ENCODE measurements around the gene FAM81B. TPM values are rescaled to one million over a fixed set of nuclear protein-coding genes. Genes with fewer than 3 reads are reported as not detected.

Gene FAM81B, protein sequence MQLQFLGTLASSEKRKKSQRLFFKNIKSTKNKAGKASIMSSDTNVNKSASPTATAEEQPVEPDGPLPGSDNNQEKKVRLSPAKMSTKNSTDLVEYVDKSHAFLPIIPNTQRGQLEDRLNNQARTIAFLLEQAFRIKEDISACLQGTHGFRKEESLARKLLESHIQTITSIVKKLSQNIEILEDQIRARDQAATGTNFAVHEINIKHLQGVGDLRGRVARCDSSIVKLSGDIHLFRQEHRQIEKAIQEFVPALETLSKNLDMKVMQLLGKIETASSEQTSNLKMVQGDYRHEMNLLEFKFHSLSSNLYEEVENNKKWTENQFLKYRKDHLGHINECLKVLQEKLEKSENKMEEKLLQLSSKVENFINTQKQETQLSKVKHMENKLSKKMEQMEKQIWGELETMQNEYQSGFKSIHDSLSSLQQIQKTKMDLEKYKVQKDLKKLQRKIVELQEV
- total RNA-seq, result not detected in 2 replicates

DNA sequence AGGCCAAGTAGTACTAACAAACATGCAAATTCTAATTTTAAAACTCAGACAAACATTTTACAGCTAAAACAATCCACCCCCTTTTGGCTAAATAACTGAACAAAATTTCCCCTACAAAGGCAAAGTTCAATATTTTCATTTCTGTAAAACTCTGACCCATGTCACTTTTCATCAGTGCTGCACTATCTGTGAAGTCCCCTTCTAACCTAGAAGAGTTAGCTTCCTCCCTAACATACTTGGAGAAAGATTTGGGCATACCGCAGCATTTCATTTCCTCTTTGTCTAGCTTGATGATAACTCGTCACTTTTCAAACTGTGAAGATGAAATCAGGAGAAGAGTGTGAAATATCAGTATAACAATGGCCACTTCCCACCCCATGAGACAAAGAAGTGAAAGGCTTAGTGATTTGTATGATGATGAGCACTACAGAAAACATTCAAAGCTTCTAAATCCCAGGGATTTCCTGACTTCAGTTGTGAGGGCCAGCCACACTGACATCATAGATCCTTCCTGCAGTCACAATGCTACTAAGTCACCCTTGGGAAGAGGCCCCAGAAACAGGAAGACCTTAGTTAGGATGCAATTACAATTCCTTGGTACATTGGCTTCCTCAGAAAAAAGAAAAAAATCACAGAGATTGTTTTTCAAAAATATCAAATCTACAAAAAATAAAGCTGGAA, at the start of gene FAM81B:
Gene FAM81B (plus strand): TSS at position 555 of the 681 bp plus-strand sequence. CDS start 24 bp downstream, at position 579.

Other genes starting within 250 kb of the FAM81B start
- gene MCTP1, start 106.3 kb upstream of the FAM81B start, total RNA-seq, result 6.8 and 8.5 TPM in 2 replicates
- gene SKIC3, start 163.6 kb downstream of the FAM81B start, total RNA-seq, result 39.0 and 46.8 TPM in 2 replicates
- gene ARSK, start 163.7 kb downstream of the FAM81B start, total RNA-seq, result 4.7 and 6.2 TPM in 2 replicates
- gene GPR150, start 228.7 kb downstream of the FAM81B start, total RNA-seq, result 0.47 TPM in 1 of 2 replicates, not detected in the other